Measurements from ENCODE around the gene BMP5. TPM values are rescaled to one million over a fixed set of nuclear protein-coding genes. Genes with fewer than 3 reads are reported as not detected.

BMP5 gene
- total and polyA plus RNA-seq, 9 of the 15 experiments (the other 6 are each of a cell fraction or from before 2014, with no cell fraction given) = not detected

- TF ChIP-seq ZMIZ1 (IDR thresholded peaks at IDR 0.05; ENCODE audit: low read depth in 2 of 2, low read length in 2 of 2) (no peak), FOXP4 (CRISPR knock-in tag; IDR thresholded peaks at IDR 0.05; ENCODE audit: borderline replicate concordance) (no peak)
Observed at GRCh38 chr6:55756531-55757031, 118.8 kb downstream of the BMP5 start (continued).

- Histone ChIP-seq H3K79me2 (ENCODE audit: control insufficient read depth, insufficient read depth, low read length) (no peaks in the 10 kb centered on the region), H3K9me1 (ENCODE audit: control insufficient read depth, insufficient read depth, low read length) (no peaks in the 10 kb centered on the region), H3K27me3 (ENCODE audit: control insufficient read depth in 2 of 2, insufficient read depth in 2 of 2, low read length in 2 of 2) (no peaks in the 10 kb centered on the region), H3K9ac (ENCODE audit: insufficient read depth in 1 of 2, low read depth in 2 of 2, low read length in 2 of 2) (no peak overlapping the region), H4K20me1 (replicated peaks; ENCODE audit: control insufficient read depth, insufficient read depth, low read length) (no peaks in the 10 kb centered on the region), H3K4me3 (no peak overlapping the region), H3K4me2 (ENCODE audit: insufficient read depth, low read length) (no peak overlapping the region), H3K27ac (ENCODE audit: extremely low read depth, low read depth, low read length) (no peak overlapping the region), H2AFZ (ENCODE audit: low read depth, low read length) (no peak overlapping the region), H3K4me1 (replicated peaks in 1 of 2; ENCODE audit: control insufficient read depth in 2 of 2, insufficient read depth in 2 of 2, low read length in 2 of 2) (no peaks in the 10 kb centered on the region), H3K9me3 (replicated peaks; ENCODE audit: control insufficient read depth, insufficient read depth, low read depth, low read length) (0 out of 2 replicates have a peak, but pooled peaks cover 1% of the 10 kb centered on the region), H3K36me3 (ENCODE audit: control insufficient read depth, insufficient read depth, low read length) (no peaks in the 10 kb centered on the region)
- intact Hi-C loops (cut with micrococcal nuclease) = no loop called here
- TF ChIP-seq ZNF644 (tag; IDR thresholded peaks at IDR 0.05; ENCODE audit: low read depth) (no peak), ZSCAN32 (CRISPR knock-in tag; IDR thresholded peaks at IDR 0.05) (no peak), SUPT5H (IDR thresholded peaks at IDR 0.05) (no peak), ZNF695 (CRISPR knock-in tag; IDR thresholded peaks at IDR 0.05) (no peak), ZFX (CRISPR knock-in tag; IDR thresholded peaks at IDR 0.05) (no peak), SLC30A9 (CRISPR knock-in tag; IDR thresholded peaks at IDR 0.05) (no peak), PRPF4 (IDR thresholded peaks at IDR 0.05; ENCODE audit: insufficient read depth, low read depth, low read length, poor library complexity, severe bottlenecking) (no peak), TEAD1 (CRISPR knock-in tag; IDR thresholded peaks at IDR 0.05) (no peak)
- BruUV-seq (replicated peaks) = no TSS peak
- DNase-seq (ENCODE audit: extremely low read depth in 1 of 4, low spot score in 3 of 4) (no peak), ATAC-seq (no peak), FAIRE-seq (no peak)
- CTCF ChIA-PET (ENCODE audit: low intra/inter-chr PET ratio) = no interaction called here
- in situ Hi-C loops (cut with MboI) = no loop called here
- POLR2A ChIA-PET = no interaction called here
- WGBS (ENCODE audit: insufficient coverage, low coverage, missing lambda C conversion rate) = 0% methylated on average over 4 of the region's 4 CpGs
Observed at GRCh38 chr6:55748880-55749279, 126.5 kb downstream of the BMP5 start.

Measured in K562 (cell line).